ENCODE results near the gene JADE1. TPM values are rescaled to one million over a fixed set of nuclear protein-coding genes. Genes with fewer than 3 reads are reported as not detected.

The JADE1 gene
- polyA plus RNA-seq, 4 donors = 6.2 to 27.3 (median 12.7) TPM

GRCh38 chr4:128776794-128777216 is 32.7 kb upstream of the JADE1 start:
- H3K4me1 ChIP-seq (ENCODE audit: control insufficient read depth in 3 of 3, insufficient read depth in 2 of 3, low read depth in 1 of 3, low read length in 2 of 3) = no peaks in the 10 kb centered on the region
- H3K4me3 ChIP-seq (ENCODE audit: low read depth in 1 of 3, low read length in 3 of 3) = no peak overlapping the region
- no peak overlapping the region for H3K27ac ChIP-seq (ENCODE audit: low read depth in 1 of 3, low read length in 2 of 3)
- no peak for FAIRE-seq
- no peaks in the 10 kb centered on the region for H3K9me3 ChIP-seq (ENCODE audit: control insufficient read depth in 2 of 2, insufficient read depth in 1 of 2, low read depth in 1 of 2, low read length in 1 of 2)
- no peaks in the 10 kb centered on the region for H3K36me3 ChIP-seq (ENCODE audit: control insufficient read depth in 3 of 3, insufficient read depth in 2 of 3, low read depth in 1 of 3, low read length in 3 of 3)
- 56 to 67% (median 63%) methylated on average over 3 of the region's 3 CpGs for WGBS, 3 donors
- peak in 1 of 2 donors; percentile 52 for DNase-seq
- H3K27me3 ChIP-seq (ENCODE audit: control insufficient read depth in 3 of 3, insufficient read depth in 3 of 3, low read length in 3 of 3) = no peaks in the 10 kb centered on the region

- Histone ChIP-seq H3K36me3 (ENCODE audit: control insufficient read depth in 3 of 3, insufficient read depth in 2 of 3, low read depth in 1 of 3, low read length in 3 of 3) (no peaks in the 10 kb centered on the region), H3K27ac (ENCODE audit: low read depth in 1 of 3, low read length in 2 of 3) (no peak overlapping the region), H3K4me1 (ENCODE audit: control insufficient read depth in 3 of 3, insufficient read depth in 2 of 3, low read depth in 1 of 3, low read length in 2 of 3) (no peaks in the 10 kb centered on the region), H3K4me3 (ENCODE audit: low read depth in 1 of 3, low read length in 3 of 3) (no peak overlapping the region), H3K27me3 (ENCODE audit: control insufficient read depth in 3 of 3, insufficient read depth in 3 of 3, low read length in 3 of 3) (no peaks in the 10 kb centered on the region), H3K9me3 (ENCODE audit: control insufficient read depth in 2 of 2, insufficient read depth in 1 of 2, low read depth in 1 of 2, low read length in 1 of 2) (no peaks in the 10 kb centered on the region)
- 69 to 87% (median 72%) methylated on average over 1 of the region's 1 CpG for WGBS, 3 donors
- FAIRE-seq = no peak
- DNase-seq = no peak
These were observed 28.8 kb upstream of the JADE1 start for GRCh38 chr4:128780688-128781087.

GRCh38 chr4:128782076-128782715 is 27.3 kb upstream of the JADE1 start:
- no peaks in the 10 kb centered on the region for H3K9me3 ChIP-seq (ENCODE audit: control insufficient read depth in 2 of 2, insufficient read depth in 1 of 2, low read depth in 1 of 2, low read length in 1 of 2)
- no peak overlapping the region for H3K27ac ChIP-seq (ENCODE audit: low read depth in 1 of 3, low read length in 2 of 3)
- no peaks in the 10 kb centered on the region for H3K4me1 ChIP-seq (ENCODE audit: control insufficient read depth in 3 of 3, insufficient read depth in 2 of 3, low read depth in 1 of 3, low read length in 2 of 3)
- WGBS, 3 donors = 53 to 70% (median 69%) methylated on average over 3 of the region's 3 CpGs
- peak; percentile 36 to 38 for DNase-seq
- no peak for FAIRE-seq
- H3K4me3 ChIP-seq (ENCODE audit: low read depth in 1 of 3, low read length in 3 of 3) = no peak overlapping the region
- H3K27me3 ChIP-seq (ENCODE audit: control insufficient read depth in 3 of 3, insufficient read depth in 3 of 3, low read length in 3 of 3) = no peaks in the 10 kb centered on the region
- H3K36me3 ChIP-seq (ENCODE audit: control insufficient read depth in 3 of 3, insufficient read depth in 2 of 3, low read depth in 1 of 3, low read length in 3 of 3) = no peaks in the 10 kb centered on the region

GRCh38 chr4:128782875-128783614 is 26.5 kb upstream of the JADE1 start:
- WGBS, 3 donors = 81 to 87% (median 82%) methylated on average over 12 of the region's 12 CpGs
- no peaks in the 10 kb centered on the region for H3K27me3 ChIP-seq (ENCODE audit: control insufficient read depth in 3 of 3, insufficient read depth in 3 of 3, low read length in 3 of 3)
- H3K9me3 ChIP-seq (ENCODE audit: control insufficient read depth in 2 of 2, insufficient read depth in 1 of 2, low read depth in 1 of 2, low read length in 1 of 2) = no peaks in the 10 kb centered on the region
- H3K27ac ChIP-seq (ENCODE audit: low read depth in 1 of 3, low read length in 2 of 3) = no peak overlapping the region
- DNase-seq = no peak
- no peaks in the 10 kb centered on the region for H3K36me3 ChIP-seq (ENCODE audit: control insufficient read depth in 3 of 3, insufficient read depth in 2 of 3, low read depth in 1 of 3, low read length in 3 of 3)
- no peak overlapping the region for H3K4me3 ChIP-seq (ENCODE audit: low read depth in 1 of 3, low read length in 3 of 3)
- no peak for FAIRE-seq
- no peaks in the 10 kb centered on the region for H3K4me1 ChIP-seq (ENCODE audit: control insufficient read depth in 3 of 3, insufficient read depth in 2 of 3, low read depth in 1 of 3, low read length in 2 of 3)

GRCh38 chr4:128787509-128788311 is 21.8 kb upstream of the JADE1 start:
- 86 to 93% (median 93%) methylated on average over 18 of the region's 18 CpGs for WGBS, 3 donors
- H3K27ac ChIP-seq (ENCODE audit: low read depth in 1 of 3, low read length in 2 of 3) = no peak overlapping the region
- H3K9me3 ChIP-seq (ENCODE audit: control insufficient read depth in 2 of 2, insufficient read depth in 1 of 2, low read depth in 1 of 2, low read length in 1 of 2) = no peaks in the 10 kb centered on the region
- H3K4me1 ChIP-seq (ENCODE audit: control insufficient read depth in 3 of 3, insufficient read depth in 2 of 3, low read depth in 1 of 3, low read length in 2 of 3) = no peaks in the 10 kb centered on the region
- DNase-seq (no peak), FAIRE-seq (no peak)
- no peak overlapping the region for H3K4me3 ChIP-seq (ENCODE audit: low read depth in 1 of 3, low read length in 3 of 3)
- H3K36me3 ChIP-seq (ENCODE audit: control insufficient read depth in 3 of 3, insufficient read depth in 2 of 3, low read depth in 1 of 3, low read length in 3 of 3) = no peaks in the 10 kb centered on the region
- no peaks in the 10 kb centered on the region for H3K27me3 ChIP-seq (ENCODE audit: control insufficient read depth in 3 of 3, insufficient read depth in 3 of 3, low read length in 3 of 3)

GRCh38 chr4:128793859-128794672 is 15.4 kb upstream of the JADE1 start:
- FAIRE-seq = no peak

GRCh38 chr4:128796934-128797333 is 12.6 kb upstream of the JADE1 start:
- Histone ChIP-seq H3K36me3 (ENCODE audit: control insufficient read depth in 3 of 3, insufficient read depth in 2 of 3, low read depth in 1 of 3, low read length in 3 of 3) (no peaks in the 10 kb centered on the region), H3K27me3 (ENCODE audit: control insufficient read depth in 3 of 3, insufficient read depth in 3 of 3, low read length in 3 of 3) (no peaks in the 10 kb centered on the region), H3K4me1 (ENCODE audit: control insufficient read depth in 3 of 3, insufficient read depth in 2 of 3, low read depth in 1 of 3, low read length in 2 of 3) (peaks cover 0 to 12% (median 0%) of the 10 kb centered on the region in 3 donors), H3K27ac (ENCODE audit: low read depth in 1 of 3, low read length in 2 of 3) (no peak overlapping the region), H3K9me3 (ENCODE audit: control insufficient read depth in 2 of 2, insufficient read depth in 1 of 2, low read depth in 1 of 2, low read length in 1 of 2) (no peaks in the 10 kb centered on the region), H3K4me3 (ENCODE audit: low read depth in 1 of 3, low read length in 3 of 3) (no peak overlapping the region)
- DNase-seq = peak in 1 of 2 donors; percentile 39
- no peak for FAIRE-seq
- 81 to 92% (median 89%) methylated on average over 3 of the region's 3 CpGs for WGBS, 3 donors

More at GRCh38 chr4:128793859-128794672, 15.4 kb upstream of the JADE1 start:
- H3K36me3 ChIP-seq (ENCODE audit: control insufficient read depth in 3 of 3, insufficient read depth in 2 of 3, low read depth in 1 of 3, low read length in 3 of 3) = no peaks in the 10 kb centered on the region
- no peaks in the 10 kb centered on the region for H3K27me3 ChIP-seq (ENCODE audit: control insufficient read depth in 3 of 3, insufficient read depth in 3 of 3, low read length in 3 of 3)
- no peaks in the 10 kb centered on the region for H3K9me3 ChIP-seq (ENCODE audit: control insufficient read depth in 2 of 2, insufficient read depth in 1 of 2, low read depth in 1 of 2, low read length in 1 of 2)
- peak in 1 of 2 donors; percentile 22 for DNase-seq
- H3K4me3 ChIP-seq (ENCODE audit: low read depth in 1 of 3, low read length in 3 of 3) = no peak overlapping the region
- no peak overlapping the region for H3K27ac ChIP-seq (ENCODE audit: low read depth in 1 of 3, low read length in 2 of 3)
- WGBS, 3 donors = 75 to 80% (median 79%) methylated on average over 7 of the region's 7 CpGs
- H3K4me1 ChIP-seq (ENCODE audit: control insufficient read depth in 3 of 3, insufficient read depth in 2 of 3, low read depth in 1 of 3, low read length in 2 of 3) = no peaks in the 10 kb centered on the region

- WGBS, 3 donors = 44 to 78% (median 58%) methylated on average over 2 of the region's 2 CpGs
- Histone ChIP-seq H3K9me3 (ENCODE audit: control insufficient read depth in 2 of 2, insufficient read depth in 1 of 2, low read depth in 1 of 2, low read length in 1 of 2) (no peaks in the 10 kb centered on the region), H3K27me3 (ENCODE audit: control insufficient read depth in 3 of 3, insufficient read depth in 3 of 3, low read length in 3 of 3) (no peaks in the 10 kb centered on the region), H3K36me3 (ENCODE audit: control insufficient read depth in 3 of 3, insufficient read depth in 2 of 3, low read depth in 1 of 3, low read length in 3 of 3) (no peaks in the 10 kb centered on the region), H3K4me3 (ENCODE audit: low read depth in 1 of 3, low read length in 3 of 3) (no peak overlapping the region), H3K4me1 (ENCODE audit: control insufficient read depth in 3 of 3, insufficient read depth in 2 of 3, low read depth in 1 of 3, low read length in 2 of 3) (peaks cover 0 to 21% (median 0%) of the 10 kb centered on the region in 3 donors), H3K27ac (ENCODE audit: low read depth in 1 of 3, low read length in 2 of 3) (peak overlapping the region in 1 of 3 donors; percentile 78)
- FAIRE-seq (no peak), DNase-seq (peak in 1 of 2 donors; percentile 71)
These were observed 9.2 kb upstream of the JADE1 start for GRCh38 chr4:128800284-128800683.

Measured in small intestine (tissue), 7 donors.